Gastrocnemius medialis (tissue), 4 donors: Measurements from ENCODE around the gene ACOX2.

Experiments used
- CTCF ChIP-seq, 5 experiments: fragments of 450-650 bp in 3 of 5; fragments of 200-600 bp in 2 of 5; sonication (generic) in 2 of 5; IDR thresholded peaks in 4 of 5; conservative IDR thresholded peaks in 1 of 5; 1 replicate in 4 of 5; 2 replicates in 1 of 5; pipeline ENCODE4 v1.5.1; 2016 to 2019; ENCODE audit warnings: antibody characterized with exemption in 5 of 5, mild to moderate bottlenecking in 3 of 5, moderate library complexity in 3 of 5
- POLR2A ChIP-seq, 2 donors: fragments of 450-650 bp; IDR thresholded peaks; one replicate each; pipeline ENCODE4 v1.6.1; 2017; ENCODE audit warnings: antibody characterized with exemption in 2 of 2, mild to moderate bottlenecking in 2 of 2, moderate library complexity in 2 of 2

- TF ChIP-seq CTCF (IDR thresholded peaks at IDR 0.05 in 4 of 5, conservative IDR thresholded peaks at IDR 0.05 in 1 of 5) (no peak), POLR2A (IDR thresholded peaks at IDR 0.05) (no peak)
Measured at GRCh38 chr3:58584690-58585004, 47.7 kb upstream of the ACOX2 start.
